ENCODE results near the gene LEPROT.
A peak's percentile ranks its signal among the peaks of the same experiment; 100 is the strongest.
"Not testable (repeated sequence)": the region's sequence is repeated elsewhere in the genome, so short reads cannot be mapped to it uniquely, and the experiment has no call there.

Gene LEPROT, protein sequence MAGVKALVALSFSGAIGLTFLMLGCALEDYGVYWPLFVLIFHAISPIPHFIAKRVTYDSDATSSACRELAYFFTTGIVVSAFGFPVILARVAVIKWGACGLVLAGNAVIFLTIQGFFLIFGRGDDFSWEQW

DNA sequence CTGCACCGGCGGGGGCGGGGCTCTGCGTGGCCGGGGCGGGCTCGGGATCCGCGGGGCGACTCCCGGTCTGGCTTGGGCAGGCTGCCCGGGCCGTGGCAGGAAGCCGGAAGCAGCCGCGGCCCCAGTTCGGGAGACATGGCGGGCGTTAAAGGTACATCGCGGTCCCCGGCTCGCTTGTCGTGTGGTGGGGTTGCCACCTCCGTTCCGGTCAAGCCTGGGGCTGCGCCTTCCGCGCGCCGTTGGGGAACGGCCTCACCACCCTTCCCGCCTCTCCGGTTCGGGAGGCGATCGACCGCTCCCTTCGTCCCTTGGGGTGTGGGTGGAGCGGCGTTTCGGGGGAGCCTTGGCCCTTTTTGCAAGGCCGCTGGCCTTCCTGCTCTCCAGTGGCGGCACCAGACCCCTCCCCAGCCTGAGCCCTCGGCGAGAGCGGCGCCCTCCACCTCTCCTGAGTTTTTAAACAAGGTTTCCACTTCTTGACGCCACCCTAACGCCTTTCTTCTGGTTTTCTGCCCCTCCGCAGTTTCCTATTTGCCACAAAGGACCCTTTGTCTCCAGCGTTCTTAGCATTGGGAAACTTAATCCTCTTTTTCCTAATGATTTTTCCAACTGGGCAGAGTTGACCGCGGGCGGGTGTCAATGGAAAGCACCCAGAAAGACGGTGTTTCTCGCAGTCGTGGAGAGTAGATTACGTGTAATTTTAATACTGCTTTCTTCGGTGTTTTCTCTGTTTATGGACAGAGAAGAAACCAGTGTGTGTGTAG lies at the start of gene LEPROT, which contains the start of gene LEPR:
LEPROT (plus strand) TSS at position 79 of the 761 bp plus-strand sequence; CDS start at position 136, 57 bp downstream.
LEPR (plus strand) TSS at position 79 of the 761 bp plus-strand sequence. CDS start 144,898 bp downstream, outside the sequence.
- peak; percentile 34 for DNase-seq

DNA sequence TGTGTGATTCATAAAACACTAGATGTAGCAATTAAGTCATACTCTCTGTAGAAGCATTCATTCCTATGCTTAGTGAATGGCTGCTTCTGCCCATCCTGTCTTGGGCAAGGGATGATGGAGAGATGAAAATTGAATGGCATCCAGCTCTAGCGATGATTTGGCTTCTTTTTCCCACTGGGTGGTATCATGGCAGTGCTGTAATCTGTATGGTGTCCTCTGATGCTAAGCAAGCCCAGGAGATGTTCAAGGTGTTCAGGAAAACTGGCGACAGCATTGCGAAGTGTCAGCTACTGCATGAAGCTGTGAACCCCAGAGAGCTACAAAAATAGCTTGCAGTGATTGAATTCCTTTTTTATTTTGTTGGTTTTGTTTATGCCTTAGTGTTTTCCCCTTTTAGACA lies 48.9 kb upstream of the LEPROT start:
- no peak for DNase-seq

DNA sequence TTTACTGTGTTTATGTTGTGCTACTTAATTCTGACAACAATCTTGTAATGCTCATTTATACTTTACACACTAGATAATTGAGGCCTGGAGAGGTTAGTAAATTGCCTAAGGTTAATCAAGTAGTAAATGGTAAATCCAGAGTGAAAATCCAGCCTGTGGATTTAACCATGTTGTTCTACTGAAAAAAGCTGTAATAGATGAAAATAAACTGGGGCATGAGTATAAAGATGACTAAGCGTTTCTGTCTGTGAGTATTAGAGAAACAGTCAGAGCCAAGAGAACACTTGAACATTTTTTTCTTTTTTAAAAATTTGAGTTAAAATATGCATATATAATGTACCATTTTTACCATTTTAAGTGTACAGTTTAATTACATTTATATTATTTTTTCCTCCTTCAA lies 47.9 kb upstream of the LEPROT start:
- no peak for DNase-seq

DNA sequence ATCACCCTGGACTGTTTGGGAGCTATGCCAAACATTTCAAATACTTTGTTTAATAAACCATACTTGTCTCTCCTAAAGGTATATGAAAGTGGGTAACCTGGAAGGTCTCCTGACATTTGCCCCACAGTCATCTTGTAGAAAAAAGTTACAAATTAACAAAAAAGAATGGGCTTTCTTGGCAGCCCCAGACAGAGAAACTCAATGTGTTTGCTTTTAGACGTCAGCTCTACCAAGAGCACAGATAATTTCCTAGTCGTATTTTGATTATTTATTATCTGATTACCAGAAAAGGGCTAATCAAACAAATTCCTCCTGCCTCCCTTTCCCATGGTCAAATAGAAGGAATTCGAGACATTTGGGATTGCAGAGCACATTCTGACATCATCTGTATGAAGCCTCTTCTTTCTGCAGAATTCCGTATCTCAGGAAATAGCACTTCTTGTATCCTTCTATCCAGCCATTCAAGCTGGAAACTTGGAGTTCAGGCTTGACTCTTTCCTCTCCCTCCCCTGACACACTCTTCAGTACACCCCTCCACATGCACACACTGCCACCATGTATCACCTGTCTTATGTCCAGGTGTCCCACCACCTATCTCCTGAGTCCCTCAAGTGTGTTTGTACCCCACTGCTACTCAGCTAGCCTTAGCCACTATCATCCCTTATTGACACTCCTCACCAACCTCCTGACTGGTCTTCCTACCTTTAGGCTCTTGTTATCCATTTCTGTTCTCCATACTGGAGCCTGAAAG lies 42.8 kb upstream of the LEPROT start:
- DNase-seq: no peak

DNA sequence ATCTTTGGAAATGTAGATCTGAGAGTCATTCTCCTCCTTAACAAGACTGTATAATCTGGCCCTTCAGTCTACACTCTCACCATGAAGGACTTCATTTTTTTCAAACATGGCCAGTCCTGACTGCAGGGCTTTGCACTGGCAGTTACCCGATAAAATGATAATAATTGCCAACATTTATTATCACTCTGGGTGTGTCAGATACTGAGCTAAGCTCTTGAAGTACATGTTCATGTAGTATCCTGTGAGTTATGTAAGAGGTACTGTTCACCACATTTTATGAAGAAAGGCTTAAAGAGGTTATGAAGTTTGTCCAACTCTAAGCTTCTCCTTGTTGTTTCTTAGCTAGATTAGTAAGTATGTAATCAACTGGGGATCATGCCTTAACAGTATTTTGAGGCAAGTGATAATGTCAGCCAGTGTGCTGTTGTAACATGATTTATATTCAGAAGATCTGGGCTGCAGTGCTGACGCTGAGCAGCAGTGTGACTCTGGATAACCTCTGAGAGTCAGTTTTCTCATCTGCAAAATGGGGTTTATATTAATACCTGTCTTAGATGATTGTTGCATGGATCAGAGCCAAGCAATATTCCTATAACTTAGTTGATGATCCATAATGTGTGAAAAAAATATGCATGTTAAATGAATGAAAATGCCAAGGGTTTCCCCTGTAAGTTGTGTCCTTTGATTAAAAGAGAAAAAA lies 42.1 kb upstream of the LEPROT start:
- DNase-seq: no peak

DNA sequence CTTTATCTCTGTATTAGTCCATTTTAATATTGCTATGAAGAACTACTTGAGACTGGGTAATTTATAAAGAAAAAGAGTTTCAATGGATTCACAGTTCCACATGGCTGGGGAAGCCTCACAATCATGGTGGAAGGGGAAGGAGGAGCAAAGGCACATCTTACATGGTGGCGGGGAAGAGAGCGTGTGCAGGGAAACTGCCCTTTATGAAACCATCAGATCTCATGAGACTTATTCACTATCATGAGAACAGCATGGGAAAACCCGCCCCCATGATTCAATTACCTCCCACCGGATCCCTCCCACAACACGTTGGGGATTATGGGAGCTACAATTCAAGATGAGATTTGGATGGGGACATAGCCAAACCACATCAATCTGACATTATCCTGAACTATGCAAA lies 36.0 kb upstream of the LEPROT start:
- not testable (repeated sequence) for DNase-seq

DNA sequence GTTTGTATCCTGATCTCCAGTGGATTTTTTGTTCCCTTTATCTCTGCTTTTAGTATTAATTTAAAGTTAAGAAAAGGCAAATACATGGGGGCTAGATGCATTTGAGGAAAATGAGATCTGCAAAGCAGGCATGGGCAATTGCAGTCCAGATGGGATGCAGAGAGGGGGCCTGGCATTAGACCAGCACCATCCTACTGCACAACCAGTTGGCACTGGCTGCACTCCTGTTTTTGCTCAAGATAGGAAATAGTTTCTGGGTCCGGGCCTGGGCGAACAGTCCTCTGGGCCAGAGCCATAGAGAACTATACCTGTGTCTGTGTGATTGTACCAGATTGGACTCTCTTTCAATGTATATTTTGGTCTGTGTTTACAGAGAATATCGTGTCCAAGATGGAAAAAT lies 34.0 kb upstream of the LEPROT start:
- DNase-seq: no peak

DNA sequence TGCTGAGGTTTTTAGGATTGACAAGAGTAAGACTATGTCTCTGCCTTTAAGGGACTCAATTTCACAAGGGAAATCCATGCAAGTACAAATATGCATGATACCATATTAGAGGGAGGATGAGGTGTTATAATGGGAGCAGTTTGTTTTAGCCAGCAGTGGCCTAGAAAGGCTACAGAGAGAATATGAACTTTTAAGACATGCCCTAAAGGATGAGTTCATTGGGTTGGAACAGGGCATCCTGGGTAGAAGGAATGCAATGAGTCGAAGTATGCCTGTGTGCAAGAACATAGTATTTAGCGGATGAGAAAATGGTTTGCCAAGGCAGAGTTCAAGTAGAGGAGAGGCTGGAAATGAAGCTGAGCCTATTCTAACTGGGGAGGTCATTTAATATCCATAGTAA lies 32.6 kb upstream of the LEPROT start:
- no peak for DNase-seq

DNA sequence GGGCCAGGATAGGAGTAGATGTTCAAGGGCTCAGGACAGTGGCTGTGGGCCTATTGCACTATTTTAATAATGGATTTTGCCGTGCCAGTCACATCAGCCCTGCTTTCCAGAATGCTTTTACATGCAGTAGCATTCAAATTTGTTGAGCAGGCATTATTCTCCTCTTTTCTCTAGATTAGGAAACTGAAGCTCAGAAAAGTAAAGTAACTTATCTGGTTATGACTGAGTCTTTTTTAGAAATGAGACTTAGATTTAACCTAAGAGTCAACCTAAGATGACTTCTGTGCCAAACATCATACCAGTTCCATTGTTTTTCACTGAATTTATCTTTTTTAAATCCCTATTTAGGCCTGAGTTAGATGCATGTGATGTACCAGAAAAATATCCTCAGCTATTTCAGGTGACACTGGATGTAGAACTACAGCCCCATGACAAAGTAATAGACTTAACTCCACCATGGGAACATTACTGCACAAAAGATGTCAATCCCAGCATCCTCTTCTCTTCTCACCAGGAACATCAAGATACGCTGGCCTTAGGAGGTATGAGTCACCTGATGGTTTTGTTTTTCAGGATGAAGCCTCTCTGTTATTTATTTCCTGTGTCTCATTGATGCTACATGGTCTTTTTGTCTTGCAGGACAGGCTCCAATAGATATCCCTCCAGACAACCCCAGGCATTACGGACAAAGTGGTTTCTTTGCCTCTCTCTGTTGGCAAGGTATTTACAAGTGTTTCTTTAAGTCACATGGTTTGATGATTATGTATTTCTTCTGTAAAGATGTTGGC lies 31.4 kb upstream of the LEPROT start:
- no peak for DNase-seq

DNA sequence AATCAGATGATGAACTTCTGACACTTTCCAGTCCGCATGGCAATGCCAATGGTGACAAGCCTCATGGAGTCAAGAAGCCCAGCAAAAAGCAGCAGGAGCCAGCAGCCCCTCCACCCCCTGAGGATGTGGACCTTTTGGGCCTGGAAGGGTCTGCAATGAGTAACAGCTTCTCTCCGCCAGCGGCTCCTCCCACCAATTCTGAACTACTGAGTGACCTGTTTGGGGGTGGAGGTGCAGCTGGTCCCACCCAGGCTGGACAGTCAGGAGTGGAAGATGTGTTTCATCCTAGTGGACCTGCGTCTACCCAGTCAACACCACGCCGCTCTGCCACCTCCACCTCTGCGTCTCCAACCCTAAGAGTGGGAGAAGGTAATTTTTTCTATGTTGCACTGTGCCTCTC lies 28.0 kb upstream of the LEPROT start:
- DNase-seq: no peak

DNA sequence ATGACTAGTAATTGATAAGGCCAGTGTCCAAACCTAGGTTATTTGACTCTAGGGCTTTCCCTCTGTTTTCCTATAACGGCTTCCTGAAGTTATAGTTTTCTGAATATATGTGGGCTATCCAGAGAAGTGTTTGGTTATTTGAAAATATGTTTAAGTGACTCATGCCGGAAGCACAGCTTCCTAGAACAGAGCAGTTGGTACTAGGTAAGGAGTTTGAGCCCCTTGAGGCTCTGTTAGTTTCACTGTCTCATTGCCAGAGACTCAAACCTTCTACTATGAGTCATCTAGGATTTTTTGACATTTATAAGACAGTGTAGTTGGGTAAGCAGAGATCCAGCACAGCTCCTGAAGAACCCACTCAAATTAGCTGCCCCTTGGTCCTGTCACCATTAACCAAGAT lies 27.1 kb upstream of the LEPROT start:
- peak; percentile 9 for DNase-seq

DNA sequence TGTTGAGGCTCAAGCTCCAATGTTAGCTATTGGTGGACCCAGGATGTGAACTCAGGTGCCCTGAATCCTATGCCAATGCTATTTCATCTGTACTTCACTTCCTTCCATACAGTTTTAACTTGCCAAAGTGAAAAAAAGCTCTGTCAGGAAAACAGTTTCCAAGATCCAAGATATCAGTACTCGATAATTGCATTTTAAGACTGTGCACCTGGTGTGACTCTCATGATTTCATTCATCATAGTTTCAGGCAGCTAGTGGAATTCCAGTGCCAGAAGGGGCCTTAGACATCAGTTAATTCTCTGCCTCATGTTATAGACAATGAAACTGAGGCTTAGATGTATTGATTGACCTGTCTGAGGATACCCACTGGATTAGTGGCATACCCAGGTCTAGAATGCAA lies 26.5 kb upstream of the LEPROT start:
- no peak for DNase-seq

DNA sequence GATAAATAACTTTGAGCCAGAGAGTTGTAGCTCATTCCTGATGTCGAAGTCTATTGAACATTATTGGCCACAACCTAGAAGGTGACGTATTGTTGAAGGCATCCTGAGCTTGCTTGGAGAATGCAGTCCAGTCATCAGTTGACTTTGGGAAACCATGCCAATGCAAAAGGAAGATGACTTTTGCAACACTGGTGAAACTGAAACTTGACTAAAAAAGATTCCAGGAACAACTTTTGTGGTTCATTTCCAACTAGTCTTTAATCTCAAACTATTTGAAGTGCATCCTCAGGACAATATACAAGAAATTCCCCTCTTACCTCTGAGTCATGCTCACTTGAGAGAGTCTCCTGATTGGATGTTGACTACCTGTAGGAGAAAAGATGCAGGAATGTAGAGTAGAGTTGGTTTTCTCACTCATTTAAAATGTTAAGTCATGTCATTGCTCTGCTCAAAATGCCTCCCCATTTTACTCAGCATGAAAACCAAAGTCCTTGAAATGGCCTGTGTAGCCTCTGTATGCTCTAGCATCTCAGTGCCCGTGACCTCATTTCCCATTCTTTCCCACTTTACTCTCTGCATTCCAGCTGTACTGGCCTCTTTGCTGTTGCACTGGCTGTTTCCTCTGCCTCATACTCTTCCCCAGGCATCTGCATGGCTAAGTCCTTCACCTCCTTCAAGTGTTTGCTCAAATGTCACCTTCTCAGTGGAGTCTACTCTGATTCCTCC lies 24.4 kb upstream of the LEPROT start:
- DNase-seq: peak; percentile 66

DNA sequence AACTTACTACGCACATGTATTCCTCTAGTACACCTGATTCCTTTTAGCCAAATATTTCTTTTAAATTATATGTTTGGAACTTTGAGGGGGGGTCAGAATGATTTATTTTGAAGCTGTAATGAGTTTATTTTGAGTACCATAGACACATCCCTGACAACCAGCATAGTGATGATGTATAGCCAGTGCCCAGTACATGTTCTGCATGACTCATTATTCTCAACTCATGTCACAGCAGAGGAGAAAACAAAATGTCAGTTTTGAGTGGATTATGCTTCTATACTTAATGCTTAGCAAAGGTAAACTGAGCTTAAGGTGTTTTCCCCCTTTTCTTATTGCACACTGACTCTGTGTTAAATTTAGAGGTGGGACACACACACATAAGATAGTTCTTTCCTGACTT lies 22.4 kb upstream of the LEPROT start:
- no peak for DNase-seq

DNA sequence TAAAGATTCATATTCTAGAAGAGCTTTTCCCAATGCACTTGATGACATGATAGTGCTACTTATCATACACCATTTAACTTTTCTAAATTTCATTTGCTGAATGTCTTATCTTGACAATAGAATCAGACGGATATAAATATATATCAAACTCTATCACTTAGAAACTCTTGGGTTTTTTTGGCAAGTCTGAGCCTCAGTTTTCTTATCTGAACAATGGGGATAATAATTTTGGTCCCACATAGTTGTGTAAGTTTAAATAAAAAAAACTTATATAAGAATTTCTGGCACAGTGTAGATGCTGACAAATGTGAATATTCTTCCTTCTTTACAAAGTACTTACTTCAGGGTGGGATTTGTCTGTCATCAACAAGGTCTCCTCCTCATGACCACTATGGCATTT lies 21.5 kb upstream of the LEPROT start:
- DNase-seq: no peak

DNA sequence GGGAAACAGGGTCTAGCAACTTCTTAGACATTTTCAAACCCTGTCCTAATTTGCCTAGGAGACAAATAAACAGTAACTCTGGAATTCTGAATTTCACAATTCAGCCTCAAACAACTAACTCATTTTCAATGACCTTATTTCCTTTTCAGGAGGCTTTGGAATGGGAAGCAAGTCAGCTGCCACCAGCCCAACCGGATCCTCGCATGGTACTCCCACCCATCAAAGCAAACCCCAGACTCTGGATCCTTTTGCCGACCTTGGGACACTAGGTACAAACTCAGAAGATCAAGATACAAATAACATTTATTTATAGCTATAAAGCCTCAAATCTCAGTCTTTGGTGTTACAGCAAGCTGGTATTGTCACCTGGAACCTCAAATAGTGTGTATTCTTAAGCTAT lies 18.9 kb upstream of the LEPROT start:
- no peak for DNase-seq

DNA sequence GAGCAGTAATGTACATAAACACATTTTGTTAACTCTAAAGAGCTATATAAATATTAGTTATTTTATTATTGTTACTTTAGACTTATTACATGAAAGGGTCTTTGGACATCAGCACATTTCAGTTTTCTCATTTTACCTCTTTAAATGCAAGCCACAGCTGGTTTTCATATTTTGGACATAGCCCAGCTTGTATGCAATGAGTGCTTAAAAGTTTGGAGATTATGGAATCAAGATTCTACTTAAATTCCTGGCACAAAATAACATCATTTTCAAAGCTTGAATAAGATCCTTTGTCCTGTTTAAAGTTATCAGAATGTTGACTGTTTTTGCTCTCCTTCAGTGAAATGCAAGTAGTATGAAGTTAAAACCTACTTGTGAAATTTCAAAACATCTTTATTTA lies 15.5 kb upstream of the LEPROT start:
- DNase-seq: no peak

DNA sequence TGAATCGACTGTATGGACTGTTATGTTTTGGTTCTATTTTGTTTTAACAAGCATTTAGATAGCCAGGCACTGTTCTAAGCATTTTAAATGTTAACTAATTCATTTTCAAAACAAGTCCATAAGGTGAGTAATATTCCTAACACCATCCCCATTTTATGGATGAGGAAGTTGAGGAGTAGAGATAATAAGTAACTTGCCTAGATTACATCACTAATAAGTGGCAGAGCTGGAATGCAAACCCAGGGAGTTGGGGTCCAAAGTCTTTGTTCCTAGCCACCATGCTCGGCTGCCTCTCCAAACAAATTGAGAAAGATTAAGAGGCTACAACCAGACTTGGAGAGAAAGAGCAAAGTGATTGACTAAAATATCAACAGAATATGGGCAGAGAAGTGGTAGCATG lies 12.6 kb upstream of the LEPROT start:
- DNase-seq: no peak

DNA sequence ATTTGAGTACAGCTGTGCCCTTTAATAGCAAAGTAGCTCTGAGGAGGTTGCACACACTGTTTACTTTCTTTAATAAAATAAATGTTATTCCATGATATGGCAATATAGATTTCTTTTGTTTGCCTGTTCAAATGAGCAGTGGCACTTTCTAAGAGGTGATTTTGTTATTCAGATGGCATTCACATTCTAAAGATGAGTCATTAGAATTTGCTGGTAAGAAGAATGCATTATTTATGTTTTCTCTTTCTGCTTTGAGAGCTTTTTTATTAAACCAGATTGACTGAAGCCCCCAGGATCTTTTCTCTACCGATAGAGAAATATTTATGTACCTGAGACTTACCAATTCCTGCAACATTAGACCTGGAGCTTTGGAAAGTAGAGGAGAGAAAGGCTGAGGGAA lies 11.2 kb upstream of the LEPROT start:
- DNase-seq: no peak

DNA sequence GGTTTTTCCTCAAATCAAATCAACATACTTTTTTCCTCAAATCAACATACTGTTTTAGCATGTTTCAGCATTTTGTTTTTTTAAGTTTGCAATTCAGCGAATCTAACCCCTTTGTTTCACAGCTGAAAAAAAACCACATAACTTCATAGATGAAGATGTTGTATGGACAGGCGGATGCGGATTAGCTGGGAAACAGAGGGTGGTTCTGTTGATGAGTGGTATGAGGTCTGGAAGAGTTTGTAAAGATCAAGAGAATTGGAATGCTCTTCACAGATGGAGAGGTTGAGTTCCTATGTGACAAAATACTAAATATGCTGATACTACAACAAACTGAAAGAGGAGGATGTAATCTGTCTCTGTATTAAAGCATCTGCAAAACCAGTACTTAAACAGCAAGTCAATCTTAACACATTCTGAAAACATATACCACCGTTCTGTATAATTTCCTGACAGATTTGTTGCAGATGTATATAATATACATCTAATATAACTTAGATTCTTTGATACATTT lies 10.6 kb upstream of the LEPROT start:
- DNase-seq: no peak

DNA sequence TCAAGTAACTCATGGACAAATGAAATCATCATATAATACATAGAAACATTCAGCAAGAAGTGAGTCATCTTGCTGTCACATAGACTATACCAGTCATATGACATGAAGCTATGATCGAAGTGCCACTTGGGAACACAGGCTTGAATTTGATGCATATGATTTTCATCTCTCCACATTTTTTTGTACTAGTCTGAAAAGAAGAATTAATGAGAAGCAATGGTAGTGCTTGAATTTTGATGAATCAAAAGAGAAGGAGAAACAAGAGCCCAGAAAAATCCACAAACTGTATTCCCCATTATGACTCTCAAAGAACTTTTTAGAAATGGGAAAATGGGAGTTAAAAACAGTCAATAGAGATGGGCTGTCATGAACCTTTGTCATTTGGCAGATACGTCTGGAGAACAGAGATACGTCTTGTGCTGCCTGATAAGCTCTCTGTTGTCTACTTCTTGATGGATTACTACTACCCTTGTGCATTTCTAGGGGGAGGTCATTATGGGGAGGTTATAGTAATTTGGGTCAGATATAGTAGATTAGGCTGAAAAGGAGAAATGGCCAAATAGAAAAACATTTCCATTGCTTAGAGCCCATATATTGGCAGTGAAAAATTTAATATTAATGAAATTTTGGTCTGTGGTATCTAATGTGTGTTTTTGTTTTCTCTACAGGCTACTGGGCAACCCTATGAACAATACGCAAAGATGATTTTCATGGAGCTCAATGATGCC lies 8.0 kb upstream of the LEPROT start:
- DNase-seq: peak; percentile 49
